ENCODE measurements around the gene TTYH3. TPM values are rescaled to one million over a fixed set of nuclear protein-coding genes. Genes with fewer than 3 reads are reported as not detected.

TTYH3 gene
- total RNA-seq, 4 donors from 2014 or later: 21.5 to 62.6 (median 29.3) TPM

GRCh38 chr7:2705371-2706096 lies 73.7 kb downstream of the TTYH3 start:
- DNase-seq (ENCODE audit: low spot score) (no peak), ATAC-seq (ENCODE audit: low FRiP score) (no peak)
- no peak for TF ChIP-seq CTCF (IDR thresholded peaks at IDR 0.05)

GRCh38 chr7:2706685-2707126 lies 74.9 kb downstream of the TTYH3 start:
- no peak for DNase-seq (ENCODE audit: low spot score)
- ATAC-seq (ENCODE audit: low FRiP score): no peak
- TF ChIP-seq CTCF (IDR thresholded peaks at IDR 0.05): no peak

- DNase-seq (ENCODE audit: low spot score): no peak
- TF ChIP-seq CTCF (IDR thresholded peaks at IDR 0.05): no peak
- ATAC-seq (ENCODE audit: low FRiP score): no peak
Measured at GRCh38 chr7:2707481-2707880, 75.7 kb downstream of the TTYH3 start.

GRCh38 chr7:2708041-2708440 lies 76.3 kb downstream of the TTYH3 start:
- no peak for TF ChIP-seq CTCF (IDR thresholded peaks at IDR 0.05)
- DNase-seq (ENCODE audit: low spot score) (no peak), ATAC-seq (ENCODE audit: low FRiP score) (no peak)

GRCh38 chr7:2708547-2709310 lies 76.9 kb downstream of the TTYH3 start:
- DNase-seq (ENCODE audit: low spot score) (no peak), ATAC-seq (ENCODE audit: low FRiP score) (no peak)
- no peak for TF ChIP-seq CTCF (IDR thresholded peaks at IDR 0.05)

- ATAC-seq (ENCODE audit: low FRiP score) (peak; percentile 43), DNase-seq (ENCODE audit: low spot score) (no peak)
- TF ChIP-seq CTCF (IDR thresholded peaks at IDR 0.05): peak in 1 of 3 donors; percentile 40
Measured at GRCh38 chr7:2709553-2710285, 77.9 kb downstream of the TTYH3 start.
